DND-41 (cell line): ENCODE results near the gene SLK.

Experiments
- ATAC-seq: fragments of 200-7000 bp; cut with Tn5 transposase; 3 replicates; pipeline ENCODE4 v1.9.1; 2021; ENCODE audit warnings: low read depth; ENCODE audit not compliant: insufficient read depth
- DNase-seq: peaks from one replicate; pipeline ENCODE4 v3.0.0-alpha.2; 2020
- H2AFZ ChIP-seq: 2 replicates; pipeline ENCODE4 v1.6.0; 2012; ENCODE audit warnings: low read depth, low read length
- H3K27ac ChIP-seq: 2 replicates; pipeline ENCODE4 v1.5.1; 2012; ENCODE audit warnings: low read length, inconsistent platforms
- H3K27me3 ChIP-seq: fragments of 200-600 bp; sonication (generic); 2 replicates; pipeline ENCODE4 v1.6.0; 2012; ENCODE audit warnings: low read length, mild to moderate bottlenecking, inconsistent platforms; ENCODE audit not compliant: insufficient read depth, poor library complexity
- H3K36me3 ChIP-seq: 2 replicates; pipeline ENCODE4 v1.5.1; 2012; ENCODE audit warnings: low read length, inconsistent platforms; ENCODE audit not compliant: insufficient read depth
- H3K4me1 ChIP-seq: 2 replicates; pipeline ENCODE4 v1.5.1; 2012; ENCODE audit warnings: mild to moderate bottlenecking, low read length; ENCODE audit not compliant: insufficient read depth
- H3K4me2 ChIP-seq: 2 replicates; pipeline ENCODE4 v1.6.0; 2012; ENCODE audit warnings: mild to moderate bottlenecking, moderate library complexity, low read length, inconsistent platforms; ENCODE audit not compliant: insufficient read depth
- H3K4me3 ChIP-seq, 2 experiments: fragments of 200-600 bp in 1 of 2; shearing (Covaris generic) in 1 of 2; 2 replicates each; pipeline ENCODE4 v1.5.1; 2012 to 2016; ENCODE audit warnings: inconsistent platforms in 2 of 2, low read length in 2 of 2, mild to moderate bottlenecking in 2 of 2, low read depth in 1 of 2, moderate library complexity in 1 of 2
- H3K79me2 ChIP-seq: 2 replicates; pipeline ENCODE4 v1.6.0; 2012; ENCODE audit warnings: low read length, inconsistent platforms; ENCODE audit not compliant: insufficient read depth
- H3K9ac ChIP-seq: 2 replicates; pipeline ENCODE4 v1.6.0; 2012; ENCODE audit warnings: low read depth, mild to moderate bottlenecking, inconsistent platforms, low read length, moderate library complexity
- H3K9me3 ChIP-seq: 2 replicates; pipeline ENCODE4 v1.5.1; 2012; ENCODE audit warnings: low read length, moderate library complexity, mild to moderate bottlenecking, inconsistent platforms; ENCODE audit not compliant: insufficient read depth, severe bottlenecking
- H4K20me1 ChIP-seq: 2 replicates; pipeline ENCODE4 v1.6.0; 2012; ENCODE audit warnings: low read length; ENCODE audit not compliant: insufficient read depth
- EZH2 ChIP-seq: IDR thresholded peaks from 3 replicates; pipeline ENCODE4 v1.6.1; 2012; ENCODE audit warnings: borderline replicate concordance, low read depth, mild to moderate bottlenecking, moderate library complexity, low read length, inconsistent platforms; ENCODE audit not compliant: severe bottlenecking
- TF ChIP-seq, protein P1 (sequence below): IDR thresholded peaks from 2 replicates; pipeline ENCODE4 v1.5.1; 2012; ENCODE audit warnings: borderline replicate concordance, low read length, moderate library complexity, mild to moderate bottlenecking; ENCODE audit not compliant: poor library complexity, severe bottlenecking; ENCODE audit errors: extremely low read depth

The SLK gene

DNA sequence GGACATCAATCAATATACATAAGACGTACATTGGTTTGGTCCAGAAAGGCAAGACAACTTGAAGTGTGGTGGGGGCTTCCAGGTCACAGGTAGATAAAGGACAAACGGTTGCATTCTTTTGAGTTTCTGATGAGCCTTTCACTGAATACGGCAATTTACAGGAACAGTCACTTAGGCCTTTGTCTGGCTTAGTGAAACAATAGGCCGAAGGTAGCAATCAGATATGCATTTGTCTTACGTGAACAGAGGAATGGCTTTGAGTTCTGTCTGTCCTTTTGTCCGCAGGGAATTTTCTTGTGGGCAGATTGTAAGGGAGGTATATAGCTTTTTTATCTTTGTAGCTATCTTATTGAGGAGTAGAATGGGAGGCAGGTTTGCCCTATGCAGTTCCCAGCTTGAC, 38.2 kb upstream of the SLK start:
- H3K27ac ChIP-seq, result no peak overlapping the region
- no peak for TF ChIP-seq EZH2
- TF ChIP-seq, protein P1, sequence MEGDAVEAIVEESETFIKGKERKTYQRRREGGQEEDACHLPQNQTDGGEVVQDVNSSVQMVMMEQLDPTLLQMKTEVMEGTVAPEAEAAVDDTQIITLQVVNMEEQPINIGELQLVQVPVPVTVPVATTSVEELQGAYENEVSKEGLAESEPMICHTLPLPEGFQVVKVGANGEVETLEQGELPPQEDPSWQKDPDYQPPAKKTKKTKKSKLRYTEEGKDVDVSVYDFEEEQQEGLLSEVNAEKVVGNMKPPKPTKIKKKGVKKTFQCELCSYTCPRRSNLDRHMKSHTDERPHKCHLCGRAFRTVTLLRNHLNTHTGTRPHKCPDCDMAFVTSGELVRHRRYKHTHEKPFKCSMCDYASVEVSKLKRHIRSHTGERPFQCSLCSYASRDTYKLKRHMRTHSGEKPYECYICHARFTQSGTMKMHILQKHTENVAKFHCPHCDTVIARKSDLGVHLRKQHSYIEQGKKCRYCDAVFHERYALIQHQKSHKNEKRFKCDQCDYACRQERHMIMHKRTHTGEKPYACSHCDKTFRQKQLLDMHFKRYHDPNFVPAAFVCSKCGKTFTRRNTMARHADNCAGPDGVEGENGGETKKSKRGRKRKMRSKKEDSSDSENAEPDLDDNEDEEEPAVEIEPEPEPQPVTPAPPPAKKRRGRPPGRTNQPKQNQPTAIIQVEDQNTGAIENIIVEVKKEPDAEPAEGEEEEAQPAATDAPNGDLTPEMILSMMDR, result no peak
- ATAC-seq, result no peak

DNA sequence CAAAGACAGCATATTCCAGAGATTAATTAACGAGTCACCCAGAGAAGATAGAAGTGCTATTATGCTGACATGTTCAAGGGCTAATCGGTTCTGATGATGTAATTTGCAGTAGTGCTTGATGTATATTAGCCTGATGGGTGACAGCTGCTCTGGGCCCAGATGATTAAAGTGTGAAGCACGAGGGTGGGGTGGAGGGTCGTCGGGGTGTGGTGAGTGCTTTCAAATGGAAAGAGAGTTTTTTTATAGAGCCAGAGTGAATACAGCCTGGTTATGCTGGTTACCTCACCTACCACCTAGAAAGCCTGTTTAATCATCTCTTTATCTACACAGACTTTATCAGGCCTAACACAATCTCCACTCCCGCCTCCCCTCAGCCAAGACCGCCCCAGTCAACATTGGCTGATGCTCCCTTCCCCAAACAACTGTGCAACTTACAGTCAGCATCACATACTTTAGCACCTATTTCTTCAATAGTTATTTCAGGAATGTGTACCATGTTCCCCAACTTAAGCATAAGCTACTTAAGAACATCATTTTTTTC, 37.5 kb upstream of the SLK start:
- H3K4me3 ChIP-seq, result no peak overlapping the region
- H3K36me3 ChIP-seq, result no peaks in the 10 kb centered on the region
- no peaks in the 10 kb centered on the region for H3K9me3 ChIP-seq
- H3K4me1 ChIP-seq, result no peaks in the 10 kb centered on the region
- H3K9ac ChIP-seq, result no peak overlapping the region
- no peaks in the 10 kb centered on the region for H3K79me2 ChIP-seq
- H3K27me3 ChIP-seq, result no peaks in the 10 kb centered on the region
- H3K4me2 ChIP-seq, result no peak overlapping the region
- no peak overlapping the region for H3K27ac ChIP-seq
- no peak for ATAC-seq
- no peak for DNase-seq
- TF ChIP-seq EZH2, result no peak
- TF ChIP-seq, protein P1, result no peak
- H2AFZ ChIP-seq, result no peak overlapping the region
- no peaks in the 10 kb centered on the region for H4K20me1 ChIP-seq

More for the DNA sequence above, 38.2 kb upstream of the SLK start:
- Histone ChIP-seq H3K9ac (no peak overlapping the region), H3K36me3 (no peaks in the 10 kb centered on the region), H3K4me2 (no peak overlapping the region), H4K20me1 (no peaks in the 10 kb centered on the region), H3K9me3 (no peaks in the 10 kb centered on the region), H2AFZ (no peak overlapping the region), H3K79me2 (no peaks in the 10 kb centered on the region), H3K27me3 (no peaks in the 10 kb centered on the region), H3K4me3 (no peak overlapping the region), H3K4me1 (no peaks in the 10 kb centered on the region)
- DNase-seq, result no peak

DNA sequence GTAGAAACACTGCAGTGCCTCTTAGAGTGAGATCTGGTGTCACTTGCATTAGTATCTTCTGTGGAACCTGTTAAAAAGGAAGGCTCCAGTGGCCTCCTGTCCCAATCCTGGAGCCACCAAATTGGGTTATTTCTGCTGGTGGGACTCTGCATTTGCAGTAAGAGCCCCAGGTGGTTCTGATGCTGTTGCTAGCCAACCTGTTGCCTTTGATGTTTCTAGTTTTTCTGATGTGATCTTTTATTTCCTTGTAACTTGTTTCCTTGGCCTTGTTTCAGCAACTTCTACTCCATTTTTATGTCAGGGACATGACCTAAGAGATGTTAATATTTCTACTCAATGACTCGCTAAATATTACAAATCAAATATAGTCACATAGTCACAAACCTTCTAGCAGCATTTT, 36.5 kb upstream of the SLK start:
- Histone ChIP-seq H3K4me1 (no peaks in the 10 kb centered on the region), H3K9me3 (no peaks in the 10 kb centered on the region), H3K27ac (no peak overlapping the region), H4K20me1 (no peaks in the 10 kb centered on the region), H2AFZ (no peak overlapping the region; the same call in 1 of the 2 replicates), H3K4me2 (no peak overlapping the region), H3K4me3 (no peak overlapping the region), H3K9ac (no peak overlapping the region), H3K36me3 (no peaks in the 10 kb centered on the region), H3K79me2 (no peaks in the 10 kb centered on the region), H3K27me3 (no peaks in the 10 kb centered on the region)
- DNase-seq, result no peak
- ATAC-seq, result no peak
- no peak for TF ChIP-seq EZH2
- TF ChIP-seq, protein P1, result no peak

DNA sequence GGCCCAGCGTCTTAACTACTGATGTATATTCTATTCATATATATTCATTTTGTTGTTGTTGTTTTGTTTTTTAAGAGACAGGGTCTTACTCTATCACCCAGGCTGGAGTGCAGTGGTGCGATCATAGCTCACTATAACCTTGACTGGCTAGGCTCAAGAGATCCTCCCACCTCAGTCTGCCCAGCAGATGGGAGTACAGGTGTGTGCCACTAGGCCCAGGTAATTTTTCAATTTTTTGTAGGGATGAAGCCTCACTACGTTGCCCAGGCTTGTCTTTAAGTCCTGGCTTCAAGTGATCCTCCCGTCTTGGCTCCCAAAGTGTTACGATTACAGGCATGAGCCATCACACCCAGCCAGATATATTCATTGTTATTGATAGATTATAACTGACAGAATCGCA, 36.1 kb upstream of the SLK start:
- DNase-seq (no peak), ATAC-seq (no peak)
- no peaks in the 10 kb centered on the region for H3K27me3 ChIP-seq
- no peak overlapping the region for H2AFZ ChIP-seq
- H3K27ac ChIP-seq, result no peak overlapping the region
- no peaks in the 10 kb centered on the region for H3K36me3 ChIP-seq
- H3K4me2 ChIP-seq, result no peak overlapping the region
- H3K9ac ChIP-seq, result no peak overlapping the region
- H3K4me3 ChIP-seq, result no peak overlapping the region
- H3K9me3 ChIP-seq, result no peaks in the 10 kb centered on the region
- no peaks in the 10 kb centered on the region for H3K79me2 ChIP-seq
- H3K4me1 ChIP-seq, result no peaks in the 10 kb centered on the region
- no peaks in the 10 kb centered on the region for H4K20me1 ChIP-seq
- TF ChIP-seq, protein P1, result no peak
- TF ChIP-seq EZH2, result no peak
